CD4-positive, CD25-positive, alpha-beta regulatory T cell (primary cell): ENCODE data around the gene CBLC. TPM values are rescaled to one million over a fixed set of nuclear protein-coding genes. Genes with fewer than 3 reads are reported as not detected.

Experiments used
- ATAC-seq, 2 donors: fragments of 150-1000 bp; cut with Tn5 transposase; one replicate each; pipeline ENCODE4 v1.10.0; 2021; ENCODE audit warnings: low read depth in 2 of 2, moderate number of reproducible peaks in 2 of 2, moderate library complexity in 1 of 2
- DNase-seq, 3 donors: peaks; one replicate each; pipeline versions ENCODE4 v3.0.0 to v3.0.0-alpha.2; 2012 to 2022; ENCODE audit warnings: mixed read lengths in 1 of 3
- H3K27ac ChIP-seq: one replicate; pipeline ENCODE4 v1.7.0; 2013; ENCODE audit warnings: mild to moderate bottlenecking, low read length; ENCODE audit not compliant: insufficient read depth, poor library complexity, severe bottlenecking
- H3K27me3 ChIP-seq: one replicate; pipeline ENCODE4 v1.7.0; 2013; ENCODE audit warnings: low read length; ENCODE audit not compliant: control insufficient read depth, insufficient read depth
- H3K36me3 ChIP-seq: one replicate; pipeline ENCODE4 v1.7.0; 2013; ENCODE audit warnings: mild to moderate bottlenecking, low read length, moderate library complexity; ENCODE audit not compliant: control insufficient read depth, insufficient read depth
- H3K4me1 ChIP-seq: 2 replicates; pipeline ENCODE4 v1.7.0; 2013; ENCODE audit warnings: mild to moderate bottlenecking, low read length; ENCODE audit not compliant: insufficient read depth, control insufficient read depth, poor library complexity, severe bottlenecking
- H3K4me3 ChIP-seq: one replicate; pipeline ENCODE4 v1.7.0; 2013; ENCODE audit warnings: low read depth, mild to moderate bottlenecking, low read length, moderate library complexity
- H3K9me3 ChIP-seq, 2 experiments: 1 replicate in 1 of 2; 2 replicates in 1 of 2; pipeline ENCODE4 v1.7.0; 2013; ENCODE audit warnings: low read length in 2 of 2, mild to moderate bottlenecking in 1 of 2, moderate library complexity in 1 of 2; ENCODE audit not compliant: control insufficient read depth in 2 of 2
- H3K27ac Mint-ChIP-seq, 3 donors: one replicate each; pipeline ENCODE4 v1.8.0; 2020 to 2022; ENCODE audit warnings: mild to moderate bottlenecking in 3 of 3, mixed read lengths in 3 of 3, moderate library complexity in 2 of 3
- H3K27me3 Mint-ChIP-seq: one replicate; pipeline ENCODE4 v1.8.0; 2022; ENCODE audit warnings: mild to moderate bottlenecking, mixed read lengths
- H3K36me3 Mint-ChIP-seq: one replicate; pipeline ENCODE4 v1.8.0; 2020; ENCODE audit warnings: mixed read lengths
- H3K4me1 Mint-ChIP-seq, 4 donors: one replicate each; pipeline ENCODE4 v1.8.0; 2020 to 2022; ENCODE audit warnings: mixed read lengths in 4 of 4, mild to moderate bottlenecking in 1 of 4
- H3K4me3 Mint-ChIP-seq, 4 donors: one replicate each; pipeline ENCODE4 v1.8.0; 2020 to 2022; ENCODE audit warnings: mild to moderate bottlenecking in 4 of 4, mixed read lengths in 4 of 4, moderate library complexity in 3 of 4
- H3K9me3 Mint-ChIP-seq, 7 donors: one replicate each; pipeline ENCODE4 v1.8.0; 2020 to 2022; ENCODE audit warnings: mixed read lengths in 7 of 7, mild to moderate bottlenecking in 3 of 7, moderate library complexity in 2 of 7
- polyA plus RNA-seq, 4 donors: library from polyadenylated mRNA; unstranded; fragments of 300-500 nt; fragmentation: Illumina TruSeq; gene quantifications; one replicate each; pipeline ENCODE4 v1.2.3, GENCODE V29; 2021
- total RNA-seq: library from RNA; stranded (reverse); gene quantifications from one replicate; pipeline ENCODE4 v1.2.3, GENCODE V29; 2022

The CBLC gene
- total and polyA plus RNA-seq, 5 donors from 2014 or later, result not detected

- H3K27me3 ChIP-seq, result no peaks in the 10 kb centered on the region
- ATAC-seq (no peak), DNase-seq (no peak)
- H3K4me3 Mint-ChIP-seq, result no peak overlapping the region
- H3K36me3 Mint-ChIP-seq, result no peaks in the 10 kb centered on the region
- peaks cover 4% of the 10 kb centered on the region for H3K4me1 ChIP-seq
- H3K9me3 Mint-ChIP-seq, result peaks cover 0 to 2% (median 0%) of the 10 kb centered on the region in 7 donors
- H3K27ac ChIP-seq, result no peak overlapping the region
- no peaks in the 10 kb centered on the region for H3K9me3 ChIP-seq
- peaks cover 4% of the 10 kb centered on the region for H3K27me3 Mint-ChIP-seq
- H3K4me1 Mint-ChIP-seq, result no peaks in the 10 kb centered on the region
- H3K36me3 ChIP-seq, result no peaks in the 10 kb centered on the region
- no peak overlapping the region for H3K4me3 ChIP-seq
- no peak overlapping the region for H3K27ac Mint-ChIP-seq
These were observed 36.3 kb downstream of the CBLC start for GRCh38 chr19:44813841-44814470.

GRCh38 chr19:44814517-44814916 lies 36.8 kb downstream of the CBLC start:
- ATAC-seq (no peak), DNase-seq (no peak)
- H3K27me3 Mint-ChIP-seq, result peaks cover 2% of the 10 kb centered on the region
- Histone ChIP-seq H3K4me3 (no peak overlapping the region), H3K27me3 (no peaks in the 10 kb centered on the region), H3K36me3 (no peaks in the 10 kb centered on the region), H3K9me3 (no peaks in the 10 kb centered on the region), H3K27ac (no peak overlapping the region), H3K4me1 (no peaks in the 10 kb centered on the region)
- no peak overlapping the region for H3K4me3 Mint-ChIP-seq
- H3K9me3 Mint-ChIP-seq, result peaks cover 0 to 2% (median 0%) of the 10 kb centered on the region in 7 donors
- no peaks in the 10 kb centered on the region for H3K4me1 Mint-ChIP-seq
- H3K36me3 Mint-ChIP-seq, result no peaks in the 10 kb centered on the region
- H3K27ac Mint-ChIP-seq, result peak overlapping the region in 1 of 3 donors; percentile 79

- Histone ChIP-seq H3K27me3 (no peaks in the 10 kb centered on the region), H3K27ac (no peak overlapping the region), H3K36me3 (no peaks in the 10 kb centered on the region), H3K4me1 (no peaks in the 10 kb centered on the region), H3K4me3 (no peak overlapping the region), H3K9me3 (no peaks in the 10 kb centered on the region)
- H3K4me1 Mint-ChIP-seq, result no peaks in the 10 kb centered on the region
- DNase-seq (no peak), ATAC-seq (no peak)
- H3K9me3 Mint-ChIP-seq, result peaks cover 0 to 2% (median 0%) of the 10 kb centered on the region in 7 donors
- no peak overlapping the region for H3K4me3 Mint-ChIP-seq
- H3K27me3 Mint-ChIP-seq, result no peaks in the 10 kb centered on the region
- no peak overlapping the region for H3K27ac Mint-ChIP-seq
- H3K36me3 Mint-ChIP-seq, result no peaks in the 10 kb centered on the region
These were observed 38.6 kb downstream of the CBLC start for GRCh38 chr19:44816301-44816700.

- no peaks in the 10 kb centered on the region for H3K36me3 ChIP-seq
- H3K27ac Mint-ChIP-seq, result no peak overlapping the region
- no peaks in the 10 kb centered on the region for H3K4me1 Mint-ChIP-seq
- no peak overlapping the region for H3K4me3 Mint-ChIP-seq
- H3K36me3 Mint-ChIP-seq, result no peaks in the 10 kb centered on the region
- DNase-seq (no peak), ATAC-seq (no peak)
- H3K27me3 ChIP-seq, result no peaks in the 10 kb centered on the region
- H3K9me3 ChIP-seq, result no peaks in the 10 kb centered on the region
- H3K4me3 ChIP-seq, result no peak overlapping the region
- peaks cover 9% of the 10 kb centered on the region for H3K27me3 Mint-ChIP-seq
- H3K27ac ChIP-seq, result no peak overlapping the region
- peaks cover 0 to 2% (median 0%) of the 10 kb centered on the region in 7 donors for H3K9me3 Mint-ChIP-seq
- H3K4me1 ChIP-seq, result no peaks in the 10 kb centered on the region
These were observed 40.2 kb downstream of the CBLC start for GRCh38 chr19:44817725-44818465.

GRCh38 chr19:44818466-44819031 lies 40.9 kb downstream of the CBLC start:
- H3K4me1 Mint-ChIP-seq, result no peaks in the 10 kb centered on the region

GRCh38 chr19:44819246-44819832 lies 41.6 kb downstream of the CBLC start:
- no peaks in the 10 kb centered on the region for H3K4me1 Mint-ChIP-seq
- Histone ChIP-seq H3K4me1 (no peaks in the 10 kb centered on the region), H3K36me3 (no peaks in the 10 kb centered on the region), H3K9me3 (no peaks in the 10 kb centered on the region), H3K4me3 (no peak overlapping the region), H3K27me3 (no peaks in the 10 kb centered on the region), H3K27ac (no peak overlapping the region)
- no peak overlapping the region for H3K4me3 Mint-ChIP-seq
- no peak for ATAC-seq
- peaks cover 0 to 2% (median 0%) of the 10 kb centered on the region in 7 donors for H3K9me3 Mint-ChIP-seq
- H3K27ac Mint-ChIP-seq, result peak overlapping the region in 2 of 3 donors; percentile 67 to 85
- DNase-seq, result no peak
- H3K27me3 Mint-ChIP-seq, result peaks cover 10% of the 10 kb centered on the region
- H3K36me3 Mint-ChIP-seq, result no peaks in the 10 kb centered on the region

More at GRCh38 chr19:44818466-44819031, 40.9 kb downstream of the CBLC start:
- H3K9me3 ChIP-seq, result no peaks in the 10 kb centered on the region
- DNase-seq, result no peak
- Mint-ChIP-seq H3K27me3 (peaks cover 10% of the 10 kb centered on the region), H3K4me3 (no peak overlapping the region), H3K36me3 (no peaks in the 10 kb centered on the region), H3K27ac (no peak overlapping the region), H3K9me3 (peaks cover 0 to 2% (median 0%) of the 10 kb centered on the region in 7 donors)
- no peak overlapping the region for H3K4me3 ChIP-seq
- H3K4me1 ChIP-seq, result no peaks in the 10 kb centered on the region
- H3K36me3 ChIP-seq, result no peaks in the 10 kb centered on the region
- no peaks in the 10 kb centered on the region for H3K27me3 ChIP-seq
- ATAC-seq, result no peak
- no peak overlapping the region for H3K27ac ChIP-seq

GRCh38 chr19:44820648-44821609 lies 43.2 kb downstream of the CBLC start:
- peaks cover 14% of the 10 kb centered on the region for H3K27me3 Mint-ChIP-seq
- Histone ChIP-seq H3K9me3 (no peaks in the 10 kb centered on the region), H3K27ac (no peak overlapping the region), H3K27me3 (no peaks in the 10 kb centered on the region), H3K4me3 (no peak overlapping the region), H3K36me3 (no peaks in the 10 kb centered on the region), H3K4me1 (no peaks in the 10 kb centered on the region)
- H3K4me1 Mint-ChIP-seq, result no peaks in the 10 kb centered on the region
- DNase-seq (no peak), ATAC-seq (no peak)
- H3K9me3 Mint-ChIP-seq, result peaks cover 0 to 2% (median 0%) of the 10 kb centered on the region in 7 donors
- no peaks in the 10 kb centered on the region for H3K36me3 Mint-ChIP-seq
- no peak overlapping the region for H3K27ac Mint-ChIP-seq
- no peak overlapping the region for H3K4me3 Mint-ChIP-seq
